GM18498 (cell line): Measurements from ENCODE around the gene ZNF366.

Experiments used
- ATAC-seq: cut with Tn5 transposase; IDR thresholded peaks from one replicate; pipeline ENCODE4 v1.9.1; 2021; ENCODE audit warnings: mild to moderate bottlenecking, moderate library complexity; ENCODE audit not compliant: unreplicated experiment

The ZNF366 gene

DNA sequence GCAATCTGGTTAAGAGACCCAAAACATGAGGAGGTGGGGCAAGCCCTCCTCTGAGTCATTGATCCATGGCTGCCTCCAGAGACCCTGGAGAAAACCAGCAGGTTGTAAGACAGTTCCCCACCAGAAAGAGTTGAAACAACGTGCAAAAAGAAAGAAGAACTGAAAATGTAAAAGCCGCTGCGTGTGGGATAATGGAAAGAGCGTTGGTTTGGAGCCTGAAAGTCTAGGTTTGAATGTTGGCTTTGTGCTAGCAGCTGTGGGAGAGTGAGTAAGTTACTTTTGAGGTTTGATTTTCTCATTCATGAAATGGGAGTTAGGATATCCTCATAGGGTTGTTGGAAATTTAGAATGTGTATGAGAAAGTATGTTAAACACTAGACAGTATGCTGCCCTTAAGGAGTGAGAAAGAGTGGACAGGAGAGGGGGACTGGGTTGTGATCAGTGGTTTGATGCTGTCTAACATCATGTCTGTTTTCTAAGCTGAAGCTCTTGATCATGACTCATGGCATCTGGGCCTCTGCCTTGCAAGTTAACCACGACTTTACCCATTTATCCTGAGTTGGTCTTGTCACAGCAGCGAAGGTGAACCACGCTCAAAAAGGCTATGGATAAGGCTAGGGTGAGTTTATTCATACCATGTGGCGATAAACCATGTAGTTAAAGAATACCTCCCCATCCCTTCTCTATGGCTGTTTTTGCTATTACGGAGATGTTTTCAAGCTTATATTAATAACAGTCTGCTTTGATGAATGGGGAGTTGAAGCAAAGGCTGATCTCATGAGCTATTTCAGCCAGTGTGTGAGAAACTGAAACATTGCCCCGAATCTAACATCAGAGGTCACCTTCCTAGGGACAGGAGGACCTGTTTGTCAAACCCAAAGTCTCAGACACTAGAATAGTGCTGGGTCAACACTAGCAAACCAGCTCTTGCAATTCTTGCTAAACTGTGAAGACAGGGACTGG is 41.3 kb downstream of the ZNF366 start:
- ATAC-seq, result peak; percentile 72

DNA sequence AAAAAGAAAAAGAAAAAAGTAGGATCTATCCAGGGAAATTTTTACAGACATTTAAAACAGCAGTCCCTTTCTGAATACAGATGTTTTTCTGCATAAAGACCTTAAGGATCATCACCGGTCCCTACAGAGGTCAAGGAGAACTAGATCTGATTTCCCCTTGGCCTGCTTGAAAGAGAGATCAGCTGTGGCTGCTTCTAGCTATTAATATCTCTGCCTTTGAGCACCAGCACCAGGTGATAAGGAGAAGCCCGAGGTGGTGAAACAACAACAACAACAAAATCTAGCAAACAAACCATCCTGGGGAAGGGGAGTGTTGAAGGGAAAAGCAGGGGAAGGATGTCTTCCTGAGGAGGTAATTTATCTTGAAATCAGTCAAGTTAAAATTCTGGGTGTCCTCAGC is 42.1 kb downstream of the ZNF366 start:
- ATAC-seq, result peak; percentile 37

DNA sequence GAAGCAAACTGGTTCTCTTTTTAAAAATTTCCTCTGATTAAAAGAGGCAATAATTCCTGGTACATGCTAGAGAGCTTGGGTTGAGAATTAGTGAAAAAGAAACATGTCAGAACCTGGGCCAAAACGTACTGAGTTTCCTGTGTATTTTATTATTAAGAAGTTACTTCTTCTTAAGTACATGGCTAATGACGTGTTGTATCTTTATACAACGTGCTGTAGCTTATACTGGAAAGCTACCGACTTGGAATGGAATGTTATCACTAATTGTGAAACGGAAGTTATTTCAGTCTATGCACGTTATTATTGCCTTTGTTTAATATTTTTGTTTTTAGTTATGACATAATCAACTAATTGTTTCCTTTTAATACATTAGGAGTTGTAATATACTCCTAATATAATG is 43.1 kb downstream of the ZNF366 start:
- ATAC-seq, result no peak

GRCh38 chr5:72463449-72464052 is 43.7 kb downstream of the ZNF366 start:
- no peak for ATAC-seq

- no peak for ATAC-seq
These were observed 46.8 kb downstream of the ZNF366 start for GRCh38 chr5:72460413-72460812.

DNA sequence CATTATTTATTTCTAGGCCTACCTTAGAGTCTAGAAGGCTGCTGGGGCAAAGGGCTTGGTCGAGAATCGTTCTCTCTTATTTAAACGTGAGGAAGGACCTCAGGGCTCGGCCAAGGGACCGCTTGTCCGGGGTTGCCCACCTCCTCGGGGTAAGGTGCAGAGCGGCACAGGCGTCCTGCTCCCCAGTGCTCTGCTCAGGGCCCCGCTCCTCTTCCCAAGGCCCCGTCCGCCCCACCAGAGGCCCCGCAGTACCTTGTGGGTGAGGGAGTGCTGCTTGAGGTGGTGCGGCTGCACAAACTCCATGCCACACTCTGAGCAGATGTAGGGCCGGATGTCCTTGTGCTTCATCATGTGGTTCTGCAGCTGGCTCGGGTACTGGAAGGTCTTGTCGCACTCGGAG is 47.3 kb downstream of the ZNF366 start:
- no peak for ATAC-seq

DNA sequence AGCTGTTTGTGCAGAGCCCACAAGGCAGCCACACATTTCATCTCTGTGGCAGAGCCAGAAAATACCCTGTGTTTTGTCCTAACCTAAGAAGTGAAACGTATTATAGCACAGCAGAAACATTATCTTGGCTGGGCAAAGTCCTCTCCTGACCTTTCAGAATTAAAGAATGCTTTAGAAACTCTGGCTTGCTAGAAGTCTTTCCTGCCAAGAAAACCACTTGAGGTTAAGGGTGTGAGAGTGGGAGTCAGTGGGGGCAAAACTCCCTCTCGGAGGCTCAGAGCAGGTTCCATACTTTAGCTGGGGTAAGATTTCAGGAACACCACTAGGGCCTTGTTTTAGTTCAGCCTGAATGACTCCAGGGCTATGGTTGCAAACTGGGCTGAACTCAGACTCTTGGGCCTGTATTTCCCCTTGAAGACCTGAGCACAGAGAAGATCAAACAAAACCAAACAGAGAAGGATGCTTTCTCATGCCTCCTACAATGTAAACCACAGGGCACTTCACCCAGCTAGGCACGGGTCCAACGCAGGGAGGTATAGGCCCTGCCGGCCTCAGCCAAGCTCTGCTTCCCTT is 48.0 kb downstream of the ZNF366 start:
- peak; percentile 50 for ATAC-seq

GRCh38 chr5:72458407-72458806 is 48.8 kb downstream of the ZNF366 start:
- no peak for ATAC-seq

DNA sequence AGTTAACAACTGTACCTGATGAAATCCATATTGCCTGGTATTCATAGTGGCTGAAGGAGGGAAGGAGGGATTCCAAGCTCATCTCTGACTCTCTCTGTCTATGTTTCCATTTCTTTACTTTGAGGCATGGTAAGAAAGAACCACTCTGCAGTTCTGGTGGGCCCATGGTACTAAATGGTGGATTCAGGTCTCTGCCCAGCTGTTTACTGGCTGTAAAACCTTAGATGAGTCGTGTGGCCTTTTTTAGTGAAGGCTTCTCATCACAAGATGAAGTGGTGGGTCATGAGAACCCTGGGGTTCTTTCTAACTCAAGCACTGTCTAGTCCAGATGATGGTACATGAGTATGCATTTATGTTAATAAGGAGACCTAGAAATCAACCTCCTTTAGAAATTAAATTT is 49.7 kb downstream of the ZNF366 start:
- no peak for ATAC-seq

DNA sequence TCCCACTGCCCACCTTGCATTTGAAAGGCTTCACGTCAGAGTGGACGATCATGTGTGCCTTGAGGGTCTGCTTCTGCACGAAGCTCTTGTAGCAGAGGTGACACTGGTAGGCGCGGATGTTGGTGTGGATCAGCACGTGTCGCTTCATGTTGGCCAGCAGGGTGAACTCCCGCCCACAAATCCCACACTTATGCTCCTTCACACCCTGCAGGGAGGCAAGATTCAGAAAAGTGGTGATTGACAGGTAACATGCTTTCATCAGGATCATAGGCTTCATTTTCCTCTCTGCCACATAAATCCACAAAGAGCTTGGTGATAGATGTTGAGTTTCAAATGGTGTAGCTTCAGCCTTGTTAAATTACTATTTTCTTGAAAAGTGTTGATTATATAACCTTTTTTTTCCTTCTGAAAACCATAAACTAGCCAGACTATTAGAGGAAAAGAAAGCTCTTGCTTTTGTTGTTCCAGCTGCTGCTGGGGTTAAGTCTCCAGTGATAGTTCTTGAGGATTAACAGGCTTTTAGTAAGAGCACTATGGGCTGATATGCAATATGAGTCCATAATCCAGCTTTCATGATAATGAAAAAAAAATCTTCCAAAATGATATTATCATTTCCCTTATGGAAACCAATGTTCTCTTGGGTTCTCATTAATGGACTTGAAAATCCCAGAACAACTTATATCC is 50.7 kb downstream of the ZNF366 start:
- no peak for ATAC-seq

DNA sequence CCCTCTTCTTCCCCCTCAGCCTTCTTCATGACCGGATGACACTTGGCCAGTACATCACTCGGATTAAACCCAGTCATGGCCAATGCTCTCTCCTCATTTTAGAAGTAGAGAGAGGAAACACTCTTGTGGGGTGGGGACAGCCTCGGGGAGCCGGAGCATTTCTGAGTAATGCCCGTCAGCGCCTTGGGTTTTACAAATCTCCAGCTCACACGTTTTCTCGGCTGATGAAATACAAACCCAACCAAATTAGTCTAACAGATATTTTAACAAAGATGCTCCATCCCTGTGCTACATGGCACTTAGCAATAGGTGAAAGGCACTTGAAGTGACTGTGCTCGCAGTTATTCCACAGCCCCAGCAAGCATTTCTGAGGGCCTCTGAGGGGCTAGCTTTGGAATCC is 51.7 kb downstream of the ZNF366 start:
- no peak for ATAC-seq

GRCh38 chr5:72454996-72455395 is 52.2 kb downstream of the ZNF366 start:
- ATAC-seq, result no peak

DNA sequence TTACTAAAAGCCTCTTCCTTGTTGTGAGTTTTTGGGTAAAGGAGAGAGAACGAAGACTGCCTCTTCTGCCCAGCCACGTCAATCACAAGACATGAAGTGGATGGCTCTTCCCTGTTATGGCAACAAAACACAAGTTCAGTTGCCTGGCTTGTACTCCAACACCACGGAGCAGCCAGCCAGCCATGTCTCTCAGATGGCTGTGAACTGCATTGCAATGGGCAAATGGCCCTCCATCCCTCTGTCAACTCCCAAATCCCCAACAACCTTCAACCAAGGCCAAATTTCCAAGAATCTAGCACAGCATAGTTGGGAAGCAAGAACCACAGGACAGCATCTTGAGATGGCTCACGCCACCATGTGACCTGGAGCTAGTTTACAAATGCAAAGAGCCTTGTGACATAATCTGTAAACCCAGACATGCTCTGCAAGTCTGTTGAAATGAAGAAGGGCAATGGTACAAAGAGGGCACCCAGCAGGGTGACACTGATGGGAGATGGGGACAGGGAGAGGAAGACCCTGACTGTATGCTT is 53.9 kb downstream of the ZNF366 start:
- no peak for ATAC-seq

DNA sequence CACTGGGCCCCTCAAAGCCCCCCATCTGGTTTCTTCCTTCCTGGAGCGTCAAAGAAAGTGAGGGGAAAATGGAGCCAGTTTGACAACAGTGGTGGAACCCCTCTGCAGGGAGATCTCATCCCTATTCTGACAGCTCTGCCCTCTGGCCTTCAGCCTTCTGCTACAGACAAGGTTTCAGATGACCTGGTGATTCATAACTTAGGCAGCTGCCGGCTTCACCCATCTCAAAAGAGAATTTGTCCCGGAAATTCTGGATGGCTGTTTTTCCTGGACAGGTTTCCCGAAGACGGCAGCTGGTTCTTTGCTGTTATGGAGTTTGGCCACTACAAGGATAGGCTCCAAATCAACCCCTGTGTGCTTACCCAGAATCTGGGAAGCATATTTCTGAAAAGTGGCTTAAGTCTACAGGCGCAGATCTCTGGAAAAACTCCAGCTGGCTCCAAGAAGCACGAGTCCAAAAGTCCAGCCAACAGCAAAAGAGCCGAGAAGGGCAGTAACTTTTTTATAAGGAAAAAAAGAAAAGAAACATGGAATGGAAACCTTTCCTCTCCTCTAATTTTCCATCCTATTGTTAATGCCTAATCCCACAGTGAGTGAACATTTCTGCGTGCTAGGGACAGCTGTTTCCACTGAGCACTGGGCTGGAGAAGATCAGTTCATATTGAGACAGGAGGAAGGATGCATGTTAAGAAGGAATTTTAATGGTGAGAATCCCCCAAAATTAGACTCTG is 54.5 kb downstream of the ZNF366 start:
- peak; percentile 11 for ATAC-seq

DNA sequence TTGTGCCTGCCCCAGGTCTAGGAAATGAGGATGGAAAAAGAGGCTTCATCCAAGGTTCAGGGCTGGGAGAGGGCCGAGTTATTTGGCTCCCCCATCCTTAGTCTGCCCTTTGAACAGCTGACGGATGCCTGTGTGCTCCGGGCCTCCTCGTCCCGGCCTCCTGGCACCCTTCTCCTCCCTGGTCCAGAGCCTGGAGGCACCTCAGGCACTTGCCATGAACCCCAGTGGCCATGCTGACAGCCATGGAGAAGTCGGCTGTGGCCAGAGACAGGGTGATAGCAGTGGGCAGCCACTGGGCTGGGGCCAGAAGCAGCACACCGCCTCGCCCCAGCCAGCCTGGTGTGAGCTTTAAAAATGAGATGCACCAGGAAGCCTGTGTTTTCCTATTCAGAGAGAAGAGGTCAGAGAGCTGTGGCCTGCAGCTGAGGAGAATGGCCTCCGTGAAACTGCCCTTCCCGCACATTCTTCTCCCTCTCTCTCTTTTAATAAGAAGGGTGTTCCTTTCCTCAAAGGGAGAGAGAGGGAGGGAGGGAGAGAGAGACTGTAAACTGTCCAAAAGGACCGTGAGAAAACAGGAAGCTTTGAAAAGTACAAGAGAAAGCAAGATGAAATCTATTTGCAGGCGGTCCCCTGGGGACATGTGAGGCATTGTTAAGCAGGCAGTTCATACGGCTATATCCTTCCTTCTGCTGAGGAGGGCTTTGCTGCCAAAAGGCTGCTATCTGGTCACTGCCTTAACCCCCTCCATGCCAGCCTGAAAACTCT is 55.3 kb downstream of the ZNF366 start:
- ATAC-seq, result peak; percentile 92

GRCh38 chr5:72448368-72448767 is 58.8 kb downstream of the ZNF366 start:
- ATAC-seq, result no peak

DNA sequence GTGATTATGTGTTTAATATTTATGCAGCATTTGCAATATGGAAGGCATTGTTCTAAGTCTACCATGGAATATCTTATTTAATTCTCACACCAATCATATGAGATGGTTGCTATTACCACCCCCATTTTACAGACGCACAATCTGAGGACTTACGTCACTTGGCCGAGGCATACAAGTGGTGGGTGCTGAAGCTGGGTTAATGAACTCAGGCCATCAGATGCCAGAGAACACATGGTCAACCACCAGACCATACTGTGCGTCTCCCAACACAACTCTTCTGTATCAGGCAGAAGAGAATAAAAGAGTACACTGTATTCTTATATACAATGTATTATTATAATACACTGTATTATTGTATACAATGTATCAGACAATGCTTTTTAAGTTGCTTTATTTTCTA is 59.5 kb downstream of the ZNF366 start:
- no peak for ATAC-seq

GRCh38 chr5:72445969-72446368 is 61.2 kb downstream of the ZNF366 start:
- no peak for ATAC-seq

- ATAC-seq, result no peak
These were observed 63.3 kb downstream of the ZNF366 start for GRCh38 chr5:72443883-72444282.
